IPS DF 6.9 (cell line): ENCODE results near the gene PDE7B.

ENCODE experiments used
- DNase-seq: peaks from one replicate; pipeline ENCODE4 v3.0.0-alpha.2; 2013; ENCODE audit warnings: low read depth, low spot score
- H3K27ac ChIP-seq: one replicate; pipeline ENCODE4 v1.5.1; 2013; ENCODE audit warnings: low read length, control low read depth
- H3K27me3 ChIP-seq: 2 replicates; pipeline ENCODE4 v1.6.1; 2013; ENCODE audit warnings: mild to moderate bottlenecking, low read length; ENCODE audit not compliant: control insufficient read depth, insufficient read depth
- H3K36me3 ChIP-seq: 2 replicates; pipeline ENCODE4 v1.6.1; 2013; ENCODE audit warnings: low read length; ENCODE audit not compliant: control insufficient read depth, insufficient read depth
- H3K4me1 ChIP-seq: 2 replicates; pipeline ENCODE4 v1.6.1; 2013; ENCODE audit warnings: low read length; ENCODE audit not compliant: control insufficient read depth, insufficient read depth
- H3K4me3 ChIP-seq: 2 replicates; pipeline ENCODE4 v1.5.1; 2013; ENCODE audit warnings: mild to moderate bottlenecking, low read length
- H3K9me3 ChIP-seq: 2 replicates; pipeline ENCODE4 v1.6.1; 2013; ENCODE audit warnings: low read length, inconsistent platforms; ENCODE audit not compliant: control insufficient read depth, insufficient read depth
- WGBS: extraction: QIAGEN DNeasy Blood & Tissue Kit; methylation state at CpG from one replicate; pipeline ENCODE4 v1.1.7; 2013; ENCODE audit warnings: mixed read lengths, missing lambda C conversion rate; ENCODE audit not compliant: insufficient read length, insufficient coverage; 5-methylcytosine and 5-hydroxymethylcytosine counted together

The PDE7B gene

DNA sequence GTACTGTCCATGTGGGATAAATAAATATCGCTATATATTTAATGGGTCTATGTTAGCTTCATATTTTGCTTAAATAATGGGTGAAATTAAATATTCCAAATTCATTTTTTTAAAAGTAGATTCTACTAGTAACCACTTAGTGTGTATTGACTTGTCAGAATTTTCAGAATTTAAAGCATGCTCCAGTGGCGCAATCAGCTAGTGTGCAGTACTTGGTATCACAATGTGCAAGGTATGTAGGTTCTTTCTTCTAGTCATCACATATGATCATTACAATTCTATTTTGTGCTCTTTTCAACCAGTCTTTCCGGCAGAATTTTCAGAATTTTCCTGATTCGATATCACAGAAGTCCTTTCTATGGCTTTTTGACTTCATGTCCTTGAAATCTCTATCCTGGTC lies 32.6 kb downstream of the PDE7B start:
- DNase-seq, result no peak
- WGBS, result no CpG with 5 or more reads among the region's 4 CpGs
- no peaks in the 10 kb centered on the region for H3K36me3 ChIP-seq
- H3K4me1 ChIP-seq, result no peaks in the 10 kb centered on the region
- H3K27ac ChIP-seq, result no peak overlapping the region
- H3K9me3 ChIP-seq, result no peaks in the 10 kb centered on the region
- no peak overlapping the region for H3K4me3 ChIP-seq
- no peaks in the 10 kb centered on the region for H3K27me3 ChIP-seq

DNA sequence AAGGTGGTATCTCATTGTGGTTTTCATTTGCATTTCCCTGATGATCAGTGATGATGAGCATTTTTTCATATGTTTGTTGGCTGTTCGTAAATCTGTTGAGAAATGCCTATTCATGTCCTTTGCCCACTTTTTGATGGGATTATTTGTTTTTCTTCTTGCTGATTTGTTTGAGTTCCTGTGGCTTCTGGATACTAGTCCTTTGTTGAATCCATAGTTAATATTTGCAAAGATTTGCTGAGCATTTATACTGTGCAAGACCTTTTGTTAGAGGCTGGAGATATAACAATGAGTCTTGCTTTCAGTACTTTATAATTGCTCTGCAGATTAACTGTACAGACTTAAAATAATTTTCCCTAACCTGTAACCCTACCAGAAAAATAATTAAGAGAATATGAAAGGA lies 35.6 kb downstream of the PDE7B start:
- DNase-seq, result no peak
- no peaks in the 10 kb centered on the region for H3K9me3 ChIP-seq
- H3K27me3 ChIP-seq, result no peaks in the 10 kb centered on the region
- H3K4me1 ChIP-seq, result no peaks in the 10 kb centered on the region
- no peaks in the 10 kb centered on the region for H3K36me3 ChIP-seq
- no peak overlapping the region for H3K4me3 ChIP-seq
- WGBS, result no CpG with 5 or more reads among the region's 1 CpG
- no peak overlapping the region for H3K27ac ChIP-seq

DNA sequence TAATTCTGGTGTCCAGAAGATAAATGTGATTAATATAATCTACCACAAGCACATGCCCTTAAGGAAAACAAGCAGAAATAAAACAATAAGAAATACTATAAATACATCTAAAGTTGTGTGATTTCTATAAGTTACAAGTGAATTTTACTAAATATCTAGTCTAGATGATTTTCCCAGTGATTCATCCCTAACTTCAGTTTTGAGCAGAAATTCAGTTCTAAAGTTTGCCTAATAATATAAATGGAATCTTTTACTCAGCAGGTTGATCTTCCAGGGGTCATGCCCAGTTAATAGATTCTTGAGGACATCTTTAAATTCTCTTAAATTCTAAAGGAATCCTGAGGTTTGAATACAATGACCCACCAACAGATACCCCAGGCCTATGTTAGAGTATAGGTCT lies 37.3 kb downstream of the PDE7B start:
- no peak for DNase-seq
- H3K27ac ChIP-seq, result no peak overlapping the region
- no peak overlapping the region for H3K4me3 ChIP-seq
- no peaks in the 10 kb centered on the region for H3K27me3 ChIP-seq
- H3K36me3 ChIP-seq, result no peaks in the 10 kb centered on the region
- H3K9me3 ChIP-seq, result no peaks in the 10 kb centered on the region
- no peaks in the 10 kb centered on the region for H3K4me1 ChIP-seq

DNA sequence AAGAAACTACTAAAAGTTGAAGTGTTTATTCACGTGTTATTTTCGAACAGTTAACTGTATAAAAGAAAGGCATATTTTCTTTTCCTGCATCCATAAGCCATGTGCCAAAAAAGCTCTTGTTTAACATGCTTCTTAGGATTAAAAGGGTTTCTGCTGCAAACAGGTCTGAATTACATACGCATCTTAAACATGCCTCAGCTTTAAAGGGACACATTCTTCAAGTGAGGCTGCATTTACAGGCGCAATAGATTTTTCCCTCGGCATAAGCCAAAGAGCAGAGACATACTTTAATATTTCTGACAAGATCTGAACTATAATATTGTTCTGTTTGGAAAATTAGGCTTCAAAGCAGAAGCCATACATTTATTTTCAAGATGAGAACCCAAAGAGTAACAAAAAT lies 39.4 kb downstream of the PDE7B start:
- Histone ChIP-seq H3K9me3 (no peaks in the 10 kb centered on the region), H3K4me3 (no peak overlapping the region), H3K27ac (no peak overlapping the region), H3K36me3 (no peaks in the 10 kb centered on the region), H3K4me1 (no peaks in the 10 kb centered on the region), H3K27me3 (no peaks in the 10 kb centered on the region)
- WGBS, result no CpG with 5 or more reads among the region's 5 CpGs
- DNase-seq, result no peak

DNA sequence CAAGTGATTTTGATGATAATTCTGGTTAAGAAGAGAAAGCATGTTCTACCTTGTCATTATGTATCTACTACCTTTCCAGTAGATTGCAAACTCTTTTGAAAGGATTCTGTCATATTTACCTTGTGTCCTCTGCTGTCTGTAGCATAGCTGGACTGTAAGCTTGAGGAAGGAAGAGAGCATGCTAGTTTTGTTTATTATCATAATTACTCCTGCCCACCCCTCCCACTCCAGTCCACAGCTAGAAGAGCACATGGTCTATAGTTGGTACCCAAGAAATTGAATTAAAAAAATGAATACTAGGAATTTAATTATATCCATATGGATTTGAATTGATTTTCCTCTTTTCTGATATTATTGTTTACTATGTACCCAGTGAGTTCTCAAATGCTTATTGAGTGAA lies 40.2 kb downstream of the PDE7B start:
- Histone ChIP-seq H3K27ac (no peak overlapping the region), H3K4me3 (no peak overlapping the region), H3K27me3 (no peaks in the 10 kb centered on the region), H3K4me1 (no peaks in the 10 kb centered on the region), H3K9me3 (no peaks in the 10 kb centered on the region), H3K36me3 (no peaks in the 10 kb centered on the region)
- DNase-seq, result no peak

DNA sequence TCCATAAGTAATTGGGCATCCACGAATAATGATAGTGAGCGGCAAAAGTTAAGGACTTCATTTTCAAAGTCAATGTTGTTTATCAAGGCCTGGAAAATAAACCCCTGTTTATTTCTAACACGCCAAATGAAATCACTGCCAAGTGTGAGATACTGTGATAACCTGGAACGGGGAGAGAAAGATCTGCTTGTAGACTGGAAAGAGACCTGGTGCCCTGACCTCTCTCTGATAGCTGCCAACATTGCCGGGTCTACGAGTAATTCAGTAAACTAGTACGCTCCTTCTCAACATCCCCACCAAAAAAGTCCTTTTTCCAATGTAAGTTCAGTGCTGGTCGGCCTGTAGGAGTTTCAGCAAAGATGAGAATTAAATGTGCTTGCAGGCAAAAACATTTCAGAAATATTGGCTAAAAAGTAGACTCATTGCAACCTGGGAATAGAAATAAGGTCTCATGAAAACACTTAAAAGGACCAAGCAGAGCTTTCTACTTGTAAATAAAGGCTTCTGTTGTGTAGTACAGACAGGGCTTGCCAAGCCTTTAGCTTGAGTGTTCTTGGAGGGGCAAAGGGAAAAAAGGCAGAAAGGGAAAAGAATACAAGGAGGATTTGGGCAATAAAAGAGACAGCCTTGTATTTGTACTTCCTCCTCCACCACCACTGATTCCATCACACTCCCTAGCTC lies 43.9 kb downstream of the PDE7B start:
- no peaks in the 10 kb centered on the region for H3K36me3 ChIP-seq
- H3K4me1 ChIP-seq, result no peaks in the 10 kb centered on the region
- H3K27ac ChIP-seq, result no peak overlapping the region
- no peaks in the 10 kb centered on the region for H3K9me3 ChIP-seq
- WGBS, result no CpG with 5 or more reads among the region's 8 CpGs
- H3K4me3 ChIP-seq, result no peak overlapping the region
- H3K27me3 ChIP-seq, result no peaks in the 10 kb centered on the region
- no peak for DNase-seq

DNA sequence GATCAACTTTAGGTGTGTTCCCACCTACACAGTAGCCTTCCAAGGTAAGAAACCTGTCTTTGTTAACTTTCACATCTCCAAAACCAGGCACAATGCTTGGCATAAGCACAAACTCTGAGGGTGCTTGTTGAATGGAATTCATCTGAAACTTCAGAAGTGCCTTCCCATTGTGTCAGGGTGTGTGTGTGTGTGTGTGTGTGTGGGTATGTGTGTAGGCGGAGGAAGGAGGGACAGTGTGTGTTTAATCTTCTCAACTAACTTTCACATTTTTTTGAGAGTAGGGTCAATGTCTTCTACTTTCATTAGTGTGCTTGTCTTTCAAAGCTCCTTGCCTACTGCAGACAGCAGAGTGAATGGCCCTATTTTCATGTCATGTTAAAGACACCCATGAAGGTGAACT lies 45.6 kb downstream of the PDE7B start:
- no CpG with 5 or more reads among the region's 1 CpG for WGBS
- no peak overlapping the region for H3K4me3 ChIP-seq
- H3K27me3 ChIP-seq, result no peaks in the 10 kb centered on the region
- no peak for DNase-seq
- no peaks in the 10 kb centered on the region for H3K9me3 ChIP-seq
- no peaks in the 10 kb centered on the region for H3K4me1 ChIP-seq
- H3K27ac ChIP-seq, result no peak overlapping the region
- no peaks in the 10 kb centered on the region for H3K36me3 ChIP-seq

DNA sequence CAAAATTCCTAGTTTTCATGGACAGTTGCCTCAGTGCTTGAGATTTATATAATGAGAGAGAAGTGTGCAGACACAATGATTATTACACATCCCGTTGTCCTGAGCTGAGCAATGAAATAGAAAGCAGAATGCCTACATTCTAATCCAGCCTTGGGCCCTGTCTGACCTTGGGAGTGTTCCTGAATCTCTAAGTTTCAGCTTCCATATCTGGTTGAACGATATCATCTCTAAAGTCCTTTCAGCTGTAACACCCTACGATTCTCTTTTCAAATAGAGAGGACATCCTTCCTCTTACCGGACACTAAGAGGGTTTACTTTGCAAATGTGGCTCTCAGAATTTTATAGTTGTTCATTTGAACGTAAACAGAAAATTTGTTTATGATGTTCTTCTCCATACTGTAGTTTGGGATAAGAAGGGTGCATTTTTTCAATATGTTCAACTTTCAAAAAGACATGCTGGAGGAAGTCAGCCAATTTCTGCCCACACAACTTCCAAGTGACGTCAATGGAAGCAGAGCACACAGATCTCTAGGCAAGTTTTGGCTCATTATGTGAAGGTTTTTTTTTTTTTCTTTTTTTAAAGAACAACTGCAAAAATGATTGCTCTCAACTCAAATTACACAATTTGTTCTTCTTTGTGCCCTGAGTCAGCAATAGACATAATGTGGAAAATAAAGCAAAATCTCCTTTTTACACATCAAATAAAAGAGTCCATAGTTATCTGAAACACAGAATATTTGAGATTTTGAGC lies 50.4 kb downstream of the PDE7B start:
- no peak overlapping the region for H3K4me3 ChIP-seq
- no peaks in the 10 kb centered on the region for H3K36me3 ChIP-seq
- no peaks in the 10 kb centered on the region for H3K27me3 ChIP-seq
- WGBS, result no CpG with 5 or more reads among the region's 6 CpGs
- H3K9me3 ChIP-seq, result no peaks in the 10 kb centered on the region
- no peak overlapping the region for H3K27ac ChIP-seq
- no peak for DNase-seq
- no peaks in the 10 kb centered on the region; the same call in 1 of the 2 replicates for H3K4me1 ChIP-seq

DNA sequence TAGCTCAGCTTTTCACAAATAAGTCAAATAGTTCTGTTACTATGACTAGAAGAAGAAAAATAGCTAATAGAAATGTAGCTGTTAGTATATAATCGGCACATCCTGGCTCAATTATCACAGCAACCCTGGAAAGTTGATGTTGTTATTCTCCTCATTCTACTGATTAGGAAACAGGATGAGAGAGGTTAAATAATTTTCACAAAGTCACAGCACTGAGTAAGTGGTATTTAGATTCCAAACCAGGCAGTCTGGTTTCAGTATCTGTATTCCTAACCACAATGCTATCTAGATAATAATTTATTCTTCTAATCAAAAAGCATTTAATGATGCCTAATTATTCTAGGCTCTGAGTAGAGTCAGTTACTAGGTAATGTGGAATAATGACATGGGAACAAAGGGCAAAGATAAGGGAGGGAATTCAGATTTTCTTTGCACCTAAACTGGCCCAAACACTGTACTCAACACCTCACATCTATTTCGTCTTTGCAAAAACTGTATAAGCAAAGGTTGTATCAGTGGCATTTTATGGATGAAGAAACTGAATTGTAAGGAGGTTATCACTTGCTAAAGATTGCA lies 51.3 kb downstream of the PDE7B start:
- Histone ChIP-seq H3K36me3 (no peaks in the 10 kb centered on the region), H3K4me3 (no peak overlapping the region), H3K4me1 (no peaks in the 10 kb centered on the region; the same call in 1 of the 2 replicates), H3K27me3 (no peaks in the 10 kb centered on the region), H3K9me3 (no peaks in the 10 kb centered on the region), H3K27ac (no peak overlapping the region)
- no CpG with 5 or more reads among the region's 2 CpGs for WGBS
- no peak for DNase-seq

DNA sequence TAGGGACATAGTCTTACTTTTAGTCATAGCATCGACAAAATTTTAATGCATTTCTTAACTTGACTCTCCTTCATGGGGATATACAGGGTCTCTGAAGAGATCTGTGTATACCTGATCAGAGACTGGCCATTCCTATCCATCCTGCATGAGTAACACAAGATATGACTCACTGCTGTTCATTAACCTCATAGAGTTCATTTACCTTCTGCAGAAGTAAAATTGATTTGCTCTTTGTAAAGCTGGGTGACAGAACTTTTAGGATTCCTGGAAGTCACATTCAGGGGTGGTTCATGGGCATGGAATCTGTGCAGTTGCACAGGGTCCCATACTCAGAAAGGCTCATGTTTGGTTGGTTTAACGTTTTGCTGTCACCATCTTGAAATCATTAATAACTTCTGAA lies 53.2 kb downstream of the PDE7B start:
- Histone ChIP-seq H3K27ac (no peak overlapping the region), H3K4me1 (no peaks in the 10 kb centered on the region; the same call in 1 of the 2 replicates), H3K9me3 (no peaks in the 10 kb centered on the region), H3K36me3 (no peaks in the 10 kb centered on the region), H3K4me3 (no peak overlapping the region), H3K27me3 (no peaks in the 10 kb centered on the region)
- no CpG with 5 or more reads among the region's 2 CpGs for WGBS
- no peak for DNase-seq
